Heart right ventricle (tissue), 16 donors: ENCODE results near the gene PREX1. TPM values are rescaled to one million over a fixed set of nuclear protein-coding genes. Genes with fewer than 3 reads are reported as not detected.

Experiments used
- ATAC-seq, 8 donors: fragments of 200-7000 bp; cut with Tn5 transposase; one replicate each; pipeline ENCODE4 v1.9.1; 2020; ENCODE audit warnings: mild to moderate bottlenecking in 8 of 8, moderate library complexity in 8 of 8, moderate number of reproducible peaks in 1 of 8
- DNase-seq, 2 donors: peaks; one replicate each; pipeline ENCODE4 v3.0.0-alpha.2; 2020
- H3K27ac ChIP-seq, 10 donors: fragments of 200-600 bp; sonication (generic) in 2 of 10; one replicate each; pipeline versions ENCODE4 v1.5.0 to v1.8.0; 2020 to 2022; ENCODE audit warnings: mild to moderate bottlenecking in 3 of 10
- H3K27me3 ChIP-seq, 7 donors: fragments of 200-600 bp; one replicate each; pipeline ENCODE4 v1.8.0; 2021 to 2022; ENCODE audit warnings: mild to moderate bottlenecking in 2 of 7
- H3K36me3 ChIP-seq, 9 donors: fragments of 200-600 bp; sonication (generic) in 1 of 9; one replicate each; pipeline versions ENCODE4 v1.5.0 to v1.8.0; 2020 to 2022; ENCODE audit warnings: mild to moderate bottlenecking in 2 of 9
- H3K4me1 ChIP-seq, 9 donors: fragments of 200-600 bp; sonication (generic) in 1 of 9; one replicate each; pipeline versions ENCODE4 v1.5.0 to v1.8.0; 2020 to 2022; ENCODE audit warnings: mild to moderate bottlenecking in 4 of 9
- H3K4me3 ChIP-seq, 10 donors: fragments of 200-600 bp; sonication (generic) in 2 of 10; one replicate each; pipeline versions ENCODE4 v1.5.0 to v1.8.0; 2020 to 2022; ENCODE audit warnings: mild to moderate bottlenecking in 7 of 10, moderate library complexity in 2 of 10
- H3K9me3 ChIP-seq, 11 donors: fragments of 200-600 bp in 10 of 11; sonication (generic) in 2 of 11; one replicate each; pipeline versions ENCODE4 v1.5.0 to v1.8.0; 2013 to 2022; ENCODE audit warnings: mild to moderate bottlenecking in 2 of 11, control low read depth in 1 of 11, moderate library complexity in 1 of 11
- WGBS, 2 donors: extraction: QIAGEN DNeasy Blood & Tissue Kit; methylation state at CpG; one replicate each; pipeline ENCODE4 v1.1.7; 2013; ENCODE audit warnings: inconsistent platforms in 1 of 2; 5-methylcytosine and 5-hydroxymethylcytosine counted together
- intact Hi-C, 10 donors: fragments of 100-400 bp; cut with DNase I; formaldehyde crosslinking; loops; one replicate each; pipeline versions ENCODE4 v1.11.1 to v1.14.2; 2022
- polyA plus RNA-seq, 2 donors: library from polyadenylated mRNA; stranded (reverse); fragments of 200-250 nt; gene quantifications; one replicate each; pipeline ENCODE4 v1.2.3, GENCODE V29; 2013
- total RNA-seq, 10 donors: library from RNA; stranded (reverse); fragmentation: NEBNext Ultra II Directional in 3 of 10; extraction: Animal tissue kit (Norgen Biotek cat#: 25700) in 3 of 10; gene quantifications; one replicate each; pipeline versions ENCODE4 v1.2.1 to v1.2.4, GENCODE V29; 2021 to 2023
- TF ChIP-seq, protein P1 (sequence below), 9 donors: fragments of 200-600 bp; sonication (generic) in 2 of 9; IDR thresholded peaks; one replicate each; pipeline versions ENCODE4 v1.5.0 to v1.8.0; 2021 to 2022; ENCODE audit warnings: antibody characterized with exemption in 9 of 9, mild to moderate bottlenecking in 5 of 9, moderate library complexity in 1 of 9
- donor health status: Arrhythmogenic right ventricular cardiomyopathy.
- donor health status: ischemic (EF 13 %, LVEDD 7.1; RV severe dilation, severe dysfunction).
- donor health status: healthy with polysubstance abuse.
- donor health status: DM: no; HTN: yes; CAD: no.
- donor health status: DM: no; HTN: no; CAD: no.
- donor health status: ischemic (EF 25% LVEDD 6.9; RV normal size, moderate dysfunction).
- donor health status: ischemic (EF 25% LVEDD 5.7; RV mildly dilated, moderate dysfunction).
- donor health status: healthy.
- donor health status: DM: yes; HTN: yes; CAD: no.
- donor health status: Ischemic cardiomyopathy.
- donor health status: ischemic (EF 35%, LVEDD 5.7; RV mildly dilated, moderate dysfunction).
- donor health status: nonischemic (EF 11% LVEDD 7.7; RV severe dilation, severe dysfunction).
- donor health status: DM: yes; HTN: yes; CAD: no.
- donor health status: PGD.
- donor health status: ischemic (EF 29% LVEDD 5.4; RV normal size, mild dysfunction).
- donor health status: nonischemic (EF 23%, LVEDD 6.1; RV moderate dilation, normal function).

Gene PREX1
- total and polyA plus RNA-seq, 12 donors = 4.6 to 23.4 (median 8.8) TPM

DNA sequence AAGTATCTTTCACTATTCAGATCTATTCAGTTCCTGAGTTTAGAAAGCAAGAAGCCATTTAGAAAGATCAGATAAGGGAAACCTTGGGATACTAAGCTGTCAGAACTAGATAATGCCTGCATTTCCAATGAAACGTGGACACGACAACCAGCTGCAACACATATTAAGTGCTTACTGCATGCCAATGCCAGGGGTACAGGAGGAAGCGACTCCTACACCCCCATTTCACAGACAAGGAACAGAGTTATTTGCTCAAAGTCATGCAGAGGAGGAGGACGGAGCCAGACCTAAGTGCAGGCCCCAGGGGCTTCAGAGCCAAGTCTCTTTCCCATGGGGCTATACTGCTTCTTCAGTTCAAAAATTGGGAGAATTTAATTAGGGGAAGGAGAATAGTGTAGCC, 62.4 kb downstream of the PREX1 start:
- TF ChIP-seq, protein P1, sequence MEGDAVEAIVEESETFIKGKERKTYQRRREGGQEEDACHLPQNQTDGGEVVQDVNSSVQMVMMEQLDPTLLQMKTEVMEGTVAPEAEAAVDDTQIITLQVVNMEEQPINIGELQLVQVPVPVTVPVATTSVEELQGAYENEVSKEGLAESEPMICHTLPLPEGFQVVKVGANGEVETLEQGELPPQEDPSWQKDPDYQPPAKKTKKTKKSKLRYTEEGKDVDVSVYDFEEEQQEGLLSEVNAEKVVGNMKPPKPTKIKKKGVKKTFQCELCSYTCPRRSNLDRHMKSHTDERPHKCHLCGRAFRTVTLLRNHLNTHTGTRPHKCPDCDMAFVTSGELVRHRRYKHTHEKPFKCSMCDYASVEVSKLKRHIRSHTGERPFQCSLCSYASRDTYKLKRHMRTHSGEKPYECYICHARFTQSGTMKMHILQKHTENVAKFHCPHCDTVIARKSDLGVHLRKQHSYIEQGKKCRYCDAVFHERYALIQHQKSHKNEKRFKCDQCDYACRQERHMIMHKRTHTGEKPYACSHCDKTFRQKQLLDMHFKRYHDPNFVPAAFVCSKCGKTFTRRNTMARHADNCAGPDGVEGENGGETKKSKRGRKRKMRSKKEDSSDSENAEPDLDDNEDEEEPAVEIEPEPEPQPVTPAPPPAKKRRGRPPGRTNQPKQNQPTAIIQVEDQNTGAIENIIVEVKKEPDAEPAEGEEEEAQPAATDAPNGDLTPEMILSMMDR (IDR thresholded peaks at IDR 0.05) = no peak
- H3K27me3 ChIP-seq = peaks cover 0 to 6% (median 0%) of the 10 kb centered on the region in 7 donors
- H3K4me1 ChIP-seq = peaks cover 0 to 94% (median 22%) of the 10 kb centered on the region in 9 donors
- intact Hi-C loops = loop anchor here in 1 of 10 donors (5.0 kb wide), 1 partner anchor 52 kb away; no protein-coding TSS in a partner anchor
- no peak overlapping the region for H3K4me3 ChIP-seq
- 82 to 90% methylated on average over 4 of the region's 4 CpGs for WGBS, 2 donors
- no peak for DNase-seq
- peak overlapping the region in 3 of 10 donors; percentile 81 to 88 (median 84) for H3K27ac ChIP-seq
- no peaks in the 10 kb centered on the region for H3K36me3 ChIP-seq
- H3K9me3 ChIP-seq = peaks cover 0 to 10% (median 0%) of the 10 kb centered on the region in 11 donors
- ATAC-seq = no peak

DNA sequence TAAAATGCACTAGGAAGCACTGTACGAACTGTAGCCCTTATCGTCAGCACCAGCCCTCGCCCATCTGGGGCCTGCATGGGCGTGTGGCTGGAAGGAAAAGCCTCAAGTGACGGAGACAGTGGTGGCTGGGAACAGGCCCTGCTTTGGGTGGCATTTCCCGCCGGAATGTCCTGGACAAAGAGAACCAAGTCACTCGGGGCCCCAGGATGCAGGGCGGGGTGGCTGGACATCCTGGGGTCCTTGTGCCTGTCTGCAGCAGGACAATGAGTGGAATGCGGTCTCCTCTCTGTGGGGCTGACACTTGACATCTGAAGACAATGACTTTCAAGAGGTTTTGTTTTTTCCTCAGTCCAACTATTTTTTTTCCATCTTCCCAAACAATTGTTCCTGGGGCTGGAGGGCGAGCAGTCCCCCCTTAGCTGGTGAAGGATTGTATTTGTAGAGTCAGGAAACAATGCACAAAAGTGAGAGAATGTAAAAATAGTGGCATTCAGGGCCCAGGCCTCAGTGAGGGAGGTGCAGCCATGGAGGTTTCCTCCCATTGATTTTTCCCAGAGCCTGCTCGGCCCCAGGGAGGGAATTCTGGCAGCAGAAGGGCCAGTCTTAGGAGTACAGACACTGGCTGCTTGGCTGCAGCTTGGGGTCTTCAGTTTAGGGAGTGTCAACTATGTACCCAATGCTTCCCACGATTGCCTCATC, 64.4 kb downstream of the PREX1 start:
- ATAC-seq = peak; percentile 54 to 86 (median 67)
- DNase-seq = peak; percentile 47 to 56
- H3K9me3 ChIP-seq = peaks cover 0 to 10% (median 0%) of the 10 kb centered on the region in 11 donors
- peaks cover 0 to 94% (median 29%) of the 10 kb centered on the region in 9 donors for H3K4me1 ChIP-seq
- 68 to 71% methylated on average over 13 of the region's 13 CpGs for WGBS, 2 donors
- no peaks in the 10 kb centered on the region for H3K36me3 ChIP-seq
- intact Hi-C loops = loop anchor here in 3 of 10 donors (1.0 to 5.0 kb wide), 2 partner anchors 12 to 64 kb away; partner anchors contain the start of gene PREX1 (in 2 of the 3)
- H3K27ac ChIP-seq = peak overlapping the region; percentile 41 to 94 (median 78)
- no peaks in the 10 kb centered on the region for H3K27me3 ChIP-seq
- no peak overlapping the region for H3K4me3 ChIP-seq
- TF ChIP-seq, protein P1 (IDR thresholded peaks at IDR 0.05) = no peak

DNA sequence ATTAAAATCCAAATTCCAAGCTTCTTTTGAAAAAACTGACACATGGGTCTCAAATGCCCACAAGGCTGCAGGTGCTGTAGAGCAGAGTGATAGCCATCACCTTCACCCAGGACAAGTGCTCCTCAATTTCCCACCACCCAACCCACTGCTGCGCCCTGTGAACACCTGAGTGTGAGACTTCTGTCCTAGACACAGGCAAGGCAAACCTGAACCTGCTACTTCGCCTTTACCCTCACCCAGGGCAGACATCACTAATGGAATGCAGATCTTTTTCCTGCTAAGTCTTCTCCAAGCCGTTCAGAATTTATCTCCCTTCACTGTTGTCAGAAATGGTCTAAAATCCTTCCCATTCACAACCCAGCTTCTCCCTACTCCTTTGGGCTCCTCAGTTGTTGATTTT, 65.9 kb downstream of the PREX1 start:
- 92 to 94% methylated on average over 3 of the region's 3 CpGs for WGBS, 2 donors
- Histone ChIP-seq H3K9me3 (peaks cover 0 to 10% (median 0%) of the 10 kb centered on the region in 11 donors), H3K27me3 (no peaks in the 10 kb centered on the region), H3K4me3 (no peak overlapping the region), H3K27ac (peak overlapping the region in 9 of 10 donors; percentile 5 to 94 (median 78)), H3K4me1 (peaks cover 0 to 98% (median 29%) of the 10 kb centered on the region in 9 donors), H3K36me3 (no peaks in the 10 kb centered on the region)
- ATAC-seq = no peak
- DNase-seq = no peak
- TF ChIP-seq, protein P1 (IDR thresholded peaks at IDR 0.05) = no peak
- intact Hi-C loops = loop anchor here in 2 of 10 donors (5.0 kb wide), 1 partner anchor 65 kb away; the partner anchor contains the start of gene PREX1 (in 2 of the 2)

DNA sequence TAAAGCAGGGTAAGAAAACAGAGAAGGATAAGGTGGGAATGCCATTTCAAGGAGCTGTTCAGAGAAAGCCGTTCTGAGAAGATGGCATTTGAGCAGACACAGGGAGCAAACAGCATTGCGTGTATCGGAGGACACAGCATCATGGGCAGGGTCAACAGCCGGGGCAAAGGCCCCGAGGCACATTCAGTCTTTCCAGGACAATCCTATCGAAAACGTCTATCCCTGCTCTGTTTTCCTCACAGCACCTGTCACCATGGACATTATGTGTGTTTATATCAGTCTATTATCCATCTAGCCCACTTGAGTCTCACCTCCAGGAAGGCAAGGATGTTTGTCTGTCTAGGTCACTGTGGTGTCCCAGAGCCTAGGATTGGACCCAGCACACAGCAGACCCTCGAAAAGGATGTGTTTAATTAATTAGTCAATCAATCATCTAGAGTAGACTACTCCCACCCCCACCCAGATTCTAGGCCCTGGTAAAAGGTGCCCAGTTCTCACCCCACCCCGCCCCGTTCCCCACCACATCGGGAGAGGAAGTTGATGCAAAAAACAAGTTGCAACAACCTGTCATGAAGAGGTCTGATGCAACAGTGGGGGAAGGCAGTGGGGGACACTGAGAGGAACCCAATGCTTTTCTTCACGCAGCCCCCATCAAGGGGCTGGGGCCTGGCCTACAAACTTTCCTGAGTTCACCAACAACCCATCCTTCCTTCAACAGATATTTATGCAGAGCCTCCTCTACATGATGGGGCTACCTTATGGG, 66.6 kb downstream of the PREX1 start:
- TF ChIP-seq, protein P1 (IDR thresholded peaks at IDR 0.05) = no peak
- ATAC-seq (peak in 1 of 8 donors; percentile 34), DNase-seq (no peak)
- Histone ChIP-seq H3K4me3 (peak overlapping the region in 1 of 10 donors; percentile 25), H3K27ac (peak overlapping the region in 9 of 10 donors; percentile 36 to 94 (median 60)), H3K27me3 (no peaks in the 10 kb centered on the region), H3K4me1 (peaks cover 0 to 98% (median 29%) of the 10 kb centered on the region in 9 donors), H3K36me3 (no peaks in the 10 kb centered on the region), H3K9me3 (peaks cover 0 to 10% (median 0%) of the 10 kb centered on the region in 11 donors)
- WGBS, 2 donors = 83 to 87% methylated on average over 12 of the region's 12 CpGs
- intact Hi-C loops = loop anchor here in 2 of 10 donors (5.0 kb wide), 1 partner anchor 66 kb away; the partner anchor contains the start of gene PREX1 (in 2 of the 2)
